HepG2 (cell line): Measurements from ENCODE around the gene FCER1G. TPM values are rescaled to one million over a fixed set of nuclear protein-coding genes. Genes with fewer than 3 reads are reported as not detected.

Source experiments
- ARHGAP35 ChIP-seq: sonication (generic); formaldehyde crosslinking; IDR thresholded peaks from 2 replicates; pipeline ENCODE4 v1.9.0; 2022; ENCODE audit warnings: mild to moderate bottlenecking, inconsistent platforms, moderate library complexity, missing genetic modification reagents, borderline replicate concordance
- MEF2D ChIP-seq: sonication (generic); formaldehyde crosslinking; IDR thresholded peaks from 2 replicates; pipeline ENCODE4 v1.5.1; 2020; ENCODE audit warnings: mild to moderate bottlenecking, missing genetic modification reagents
- RBFOX2 ChIP-seq: fragments of 200-400 bp; formaldehyde crosslinking; IDR thresholded peaks from 2 replicates; pipeline ENCODE4 v1.6.1; 2017; ENCODE audit warnings: low read depth, mild to moderate bottlenecking, low read length
- SP4 ChIP-seq: sonication (generic); formaldehyde crosslinking; IDR thresholded peaks from 2 replicates; pipeline ENCODE4 v1.8.1; 2023; ENCODE audit warnings: mild to moderate bottlenecking, missing genetic modification reagents
- TGIF2 ChIP-seq: IDR thresholded peaks from 2 replicates; pipeline ENCODE4 v1.6.1; 2016; ENCODE audit warnings: control low read depth, missing compliant biosample characterization
- ZNF550 ChIP-seq: sonication (generic); formaldehyde crosslinking; IDR thresholded peaks from 2 replicates; pipeline ENCODE4 v1.4.0; 2020; ENCODE audit warnings: mild to moderate bottlenecking, missing genetic modification reagents, borderline replicate concordance
- polyA plus RNA-seq, 8 experiments: library from polyadenylated mRNA; depleted of rRNA in 3 of 8; stranded (reverse) in 7 of 8; unstranded in 1 of 8; fragments of >200 nt; fragmentation: Illumina TruSeq in 4 of 8; extraction: Trizol in 4 of 8; gene quantifications; 2 replicates each; pipeline versions ENCODE4 v1.2.1 to v1.2.3, GENCODE V29; 2011 to 2016; ENCODE audit warnings: low read depth in 4 of 8, missing spikeins in 1 of 8, mixed read lengths in 1 of 8; ENCODE audit not compliant: insufficient read depth in 1 of 8
- total RNA-seq, 5 experiments: library from RNA; depleted of rRNA; stranded (reverse); fragments of >200 nt; fragmentation: Illumina TruSeq; extraction: Trizol; gene quantifications; 2 replicates each; pipeline ENCODE4 v1.2.3, GENCODE V29; 2016; ENCODE audit warnings: low read depth in 1 of 5
- TF ChIP-seq, protein P1 (sequence below): sonication (generic); formaldehyde crosslinking; IDR thresholded peaks from 2 replicates; pipeline ENCODE4 v1.8.0; 2022; ENCODE audit warnings: mild to moderate bottlenecking, missing genetic modification reagents, moderate library complexity
- TF ChIP-seq, protein P2 (sequence below): sonication (generic); formaldehyde crosslinking; IDR thresholded peaks from 2 replicates; pipeline ENCODE4 v1.4.0; 2020; ENCODE audit warnings: missing genetic modification reagents; ENCODE audit errors: not compliant biosample characterization
- TF ChIP-seq, protein P3 (sequence below): sonication (generic); formaldehyde crosslinking; IDR thresholded peaks from 2 replicates; pipeline ENCODE4 v1.4.0; 2020; ENCODE audit warnings: mild to moderate bottlenecking, missing genetic modification reagents
- TF ChIP-seq, protein P4 (sequence below): sonication (generic); formaldehyde crosslinking; IDR thresholded peaks from 2 replicates; pipeline ENCODE4 v1.4.0; 2020; ENCODE audit warnings: missing genetic modification reagents
- TF ChIP-seq, protein P5 (sequence below): sonication (generic); formaldehyde crosslinking; IDR thresholded peaks from 2 replicates; pipeline ENCODE4 v1.9.0; 2021; ENCODE audit warnings: missing genetic modification reagents, borderline replicate concordance
- TF ChIP-seq, protein P6 (sequence below): sonication (generic); formaldehyde crosslinking; IDR thresholded peaks from 2 replicates; pipeline ENCODE4 v1.9.0; 2021; ENCODE audit warnings: missing genetic modification reagents, mild to moderate bottlenecking, borderline replicate concordance

Gene FCER1G
- total and polyA plus RNA-seq, 2 of the 13 experiments (the other 11 are each of a cell fraction or from before 2014, with no cell fraction given), result 1.3 to 6.4 TPM

DNA sequence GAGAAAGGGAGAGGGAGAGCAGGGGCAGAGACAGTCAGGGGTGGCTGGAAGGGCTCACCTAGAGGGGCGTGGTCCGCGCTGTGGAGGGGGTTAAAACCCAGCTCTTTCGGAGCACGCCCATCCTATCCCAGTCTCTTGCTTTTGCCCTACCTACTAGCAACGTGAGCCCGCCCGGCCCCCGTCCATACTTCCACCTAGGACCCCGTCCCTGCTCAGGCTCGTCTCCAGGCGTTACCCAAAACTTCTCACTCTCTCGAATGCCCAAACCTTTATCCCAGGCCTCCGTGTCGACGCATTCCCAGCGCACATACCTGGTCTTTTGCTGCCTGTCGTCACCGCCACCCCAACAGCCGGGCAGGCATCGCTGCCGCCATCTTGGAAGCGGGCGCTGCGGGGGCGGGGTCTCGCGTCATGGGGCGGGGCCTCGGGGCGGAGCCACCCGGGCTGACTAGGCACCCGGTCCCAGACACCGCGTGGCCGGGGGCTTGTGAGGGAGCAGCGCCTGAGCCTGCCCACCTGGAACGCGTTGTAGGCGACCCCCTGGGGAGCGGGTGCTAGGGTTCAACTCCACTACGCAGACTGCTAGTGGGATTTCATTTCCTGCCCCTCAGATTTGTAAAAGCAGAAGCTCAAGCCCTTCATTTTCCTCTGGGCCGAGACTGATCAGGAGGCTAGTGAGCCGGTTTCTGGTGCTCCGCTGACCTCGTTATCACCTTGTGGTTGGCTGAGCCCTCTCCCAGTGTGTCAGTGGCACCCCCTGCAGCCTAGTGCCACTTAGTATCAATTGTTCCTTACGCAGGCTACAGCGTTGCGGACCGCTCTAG is 37.8 kb upstream of the FCER1G start, which contains the start of gene B4GALT3 (continued):
- TF ChIP-seq, protein P1, sequence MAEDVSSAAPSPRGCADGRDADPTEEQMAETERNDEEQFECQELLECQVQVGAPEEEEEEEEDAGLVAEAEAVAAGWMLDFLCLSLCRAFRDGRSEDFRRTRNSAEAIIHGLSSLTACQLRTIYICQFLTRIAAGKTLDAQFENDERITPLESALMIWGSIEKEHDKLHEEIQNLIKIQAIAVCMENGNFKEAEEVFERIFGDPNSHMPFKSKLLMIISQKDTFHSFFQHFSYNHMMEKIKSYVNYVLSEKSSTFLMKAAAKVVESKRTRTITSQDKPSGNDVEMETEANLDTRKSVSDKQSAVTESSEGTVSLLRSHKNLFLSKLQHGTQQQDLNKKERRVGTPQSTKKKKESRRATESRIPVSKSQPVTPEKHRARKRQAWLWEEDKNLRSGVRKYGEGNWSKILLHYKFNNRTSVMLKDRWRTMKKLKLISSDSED, result no peak
- TF ChIP-seq ARHGAP35 (CRISPR knock-in tag) (no peak; the same call in 1 of the 2 replicates), MEF2D (0 out of 2 replicates have a peak, but pooled peaks have one; percentile 50), TGIF2 (CRISPR knock-in tag) (peak; percentile 86; the same call in 1 of the 2 replicates), ZNF550 (CRISPR knock-in tag) (0 out of 2 replicates have a peak, but pooled peaks have one; percentile 16), RBFOX2 (peak; percentile 86), SP4 (CRISPR knock-in tag) (peak; percentile 95)
- TF ChIP-seq, protein P2, sequence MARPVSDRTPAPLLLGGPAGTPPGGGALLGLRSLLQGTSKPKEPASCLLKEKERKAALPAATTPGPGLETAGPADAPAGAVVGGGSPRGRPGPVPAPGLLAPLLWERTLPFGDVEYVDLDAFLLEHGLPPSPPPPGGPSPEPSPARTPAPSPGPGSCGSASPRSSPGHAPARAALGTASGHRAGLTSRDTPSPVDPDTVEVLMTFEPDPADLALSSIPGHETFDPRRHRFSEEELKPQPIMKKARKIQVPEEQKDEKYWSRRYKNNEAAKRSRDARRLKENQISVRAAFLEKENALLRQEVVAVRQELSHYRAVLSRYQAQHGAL (CRISPR knock-in tag), result no peak
- TF ChIP-seq, protein P3, sequence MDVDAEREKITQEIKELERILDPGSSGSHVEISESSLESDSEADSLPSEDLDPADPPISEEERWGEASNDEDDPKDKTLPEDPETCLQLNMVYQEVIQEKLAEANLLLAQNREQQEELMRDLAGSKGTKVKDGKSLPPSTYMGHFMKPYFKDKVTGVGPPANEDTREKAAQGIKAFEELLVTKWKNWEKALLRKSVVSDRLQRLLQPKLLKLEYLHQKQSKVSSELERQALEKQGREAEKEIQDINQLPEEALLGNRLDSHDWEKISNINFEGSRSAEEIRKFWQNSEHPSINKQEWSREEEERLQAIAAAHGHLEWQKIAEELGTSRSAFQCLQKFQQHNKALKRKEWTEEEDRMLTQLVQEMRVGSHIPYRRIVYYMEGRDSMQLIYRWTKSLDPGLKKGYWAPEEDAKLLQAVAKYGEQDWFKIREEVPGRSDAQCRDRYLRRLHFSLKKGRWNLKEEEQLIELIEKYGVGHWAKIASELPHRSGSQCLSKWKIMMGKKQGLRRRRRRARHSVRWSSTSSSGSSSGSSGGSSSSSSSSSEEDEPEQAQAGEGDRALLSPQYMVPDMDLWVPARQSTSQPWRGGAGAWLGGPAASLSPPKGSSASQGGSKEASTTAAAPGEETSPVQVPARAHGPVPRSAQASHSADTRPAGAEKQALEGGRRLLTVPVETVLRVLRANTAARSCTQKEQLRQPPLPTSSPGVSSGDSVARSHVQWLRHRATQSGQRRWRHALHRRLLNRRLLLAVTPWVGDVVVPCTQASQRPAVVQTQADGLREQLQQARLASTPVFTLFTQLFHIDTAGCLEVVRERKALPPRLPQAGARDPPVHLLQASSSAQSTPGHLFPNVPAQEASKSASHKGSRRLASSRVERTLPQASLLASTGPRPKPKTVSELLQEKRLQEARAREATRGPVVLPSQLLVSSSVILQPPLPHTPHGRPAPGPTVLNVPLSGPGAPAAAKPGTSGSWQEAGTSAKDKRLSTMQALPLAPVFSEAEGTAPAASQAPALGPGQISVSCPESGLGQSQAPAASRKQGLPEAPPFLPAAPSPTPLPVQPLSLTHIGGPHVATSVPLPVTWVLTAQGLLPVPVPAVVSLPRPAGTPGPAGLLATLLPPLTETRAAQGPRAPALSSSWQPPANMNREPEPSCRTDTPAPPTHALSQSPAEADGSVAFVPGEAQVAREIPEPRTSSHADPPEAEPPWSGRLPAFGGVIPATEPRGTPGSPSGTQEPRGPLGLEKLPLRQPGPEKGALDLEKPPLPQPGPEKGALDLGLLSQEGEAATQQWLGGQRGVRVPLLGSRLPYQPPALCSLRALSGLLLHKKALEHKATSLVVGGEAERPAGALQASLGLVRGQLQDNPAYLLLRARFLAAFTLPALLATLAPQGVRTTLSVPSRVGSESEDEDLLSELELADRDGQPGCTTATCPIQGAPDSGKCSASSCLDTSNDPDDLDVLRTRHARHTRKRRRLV (CRISPR knock-in tag), result peak; percentile 85; the same call in 1 of the 2 replicates
- TF ChIP-seq, protein P4, sequence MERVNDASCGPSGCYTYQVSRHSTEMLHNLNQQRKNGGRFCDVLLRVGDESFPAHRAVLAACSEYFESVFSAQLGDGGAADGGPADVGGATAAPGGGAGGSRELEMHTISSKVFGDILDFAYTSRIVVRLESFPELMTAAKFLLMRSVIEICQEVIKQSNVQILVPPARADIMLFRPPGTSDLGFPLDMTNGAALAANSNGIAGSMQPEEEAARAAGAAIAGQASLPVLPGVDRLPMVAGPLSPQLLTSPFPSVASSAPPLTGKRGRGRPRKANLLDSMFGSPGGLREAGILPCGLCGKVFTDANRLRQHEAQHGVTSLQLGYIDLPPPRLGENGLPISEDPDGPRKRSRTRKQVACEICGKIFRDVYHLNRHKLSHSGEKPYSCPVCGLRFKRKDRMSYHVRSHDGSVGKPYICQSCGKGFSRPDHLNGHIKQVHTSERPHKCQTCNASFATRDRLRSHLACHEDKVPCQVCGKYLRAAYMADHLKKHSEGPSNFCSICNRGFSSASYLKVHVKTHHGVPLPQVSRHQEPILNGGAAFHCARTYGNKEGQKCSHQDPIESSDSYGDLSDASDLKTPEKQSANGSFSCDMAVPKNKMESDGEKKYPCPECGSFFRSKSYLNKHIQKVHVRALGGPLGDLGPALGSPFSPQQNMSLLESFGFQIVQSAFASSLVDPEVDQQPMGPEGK (CRISPR knock-in tag), result peak; percentile 66
- TF ChIP-seq, protein P5, sequence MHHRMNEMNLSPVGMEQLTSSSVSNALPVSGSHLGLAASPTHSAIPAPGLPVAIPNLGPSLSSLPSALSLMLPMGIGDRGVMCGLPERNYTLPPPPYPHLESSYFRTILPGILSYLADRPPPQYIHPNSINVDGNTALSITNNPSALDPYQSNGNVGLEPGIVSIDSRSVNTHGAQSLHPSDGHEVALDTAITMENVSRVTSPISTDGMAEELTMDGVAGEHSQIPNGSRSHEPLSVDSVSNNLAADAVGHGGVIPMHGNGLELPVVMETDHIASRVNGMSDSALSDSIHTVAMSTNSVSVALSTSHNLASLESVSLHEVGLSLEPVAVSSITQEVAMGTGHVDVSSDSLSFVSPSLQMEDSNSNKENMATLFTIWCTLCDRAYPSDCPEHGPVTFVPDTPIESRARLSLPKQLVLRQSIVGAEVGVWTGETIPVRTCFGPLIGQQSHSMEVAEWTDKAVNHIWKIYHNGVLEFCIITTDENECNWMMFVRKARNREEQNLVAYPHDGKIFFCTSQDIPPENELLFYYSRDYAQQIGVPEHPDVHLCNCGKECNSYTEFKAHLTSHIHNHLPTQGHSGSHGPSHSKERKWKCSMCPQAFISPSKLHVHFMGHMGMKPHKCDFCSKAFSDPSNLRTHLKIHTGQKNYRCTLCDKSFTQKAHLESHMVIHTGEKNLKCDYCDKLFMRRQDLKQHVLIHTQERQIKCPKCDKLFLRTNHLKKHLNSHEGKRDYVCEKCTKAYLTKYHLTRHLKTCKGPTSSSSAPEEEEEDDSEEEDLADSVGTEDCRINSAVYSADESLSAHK (CRISPR knock-in tag), result no peak
- TF ChIP-seq, protein P6, sequence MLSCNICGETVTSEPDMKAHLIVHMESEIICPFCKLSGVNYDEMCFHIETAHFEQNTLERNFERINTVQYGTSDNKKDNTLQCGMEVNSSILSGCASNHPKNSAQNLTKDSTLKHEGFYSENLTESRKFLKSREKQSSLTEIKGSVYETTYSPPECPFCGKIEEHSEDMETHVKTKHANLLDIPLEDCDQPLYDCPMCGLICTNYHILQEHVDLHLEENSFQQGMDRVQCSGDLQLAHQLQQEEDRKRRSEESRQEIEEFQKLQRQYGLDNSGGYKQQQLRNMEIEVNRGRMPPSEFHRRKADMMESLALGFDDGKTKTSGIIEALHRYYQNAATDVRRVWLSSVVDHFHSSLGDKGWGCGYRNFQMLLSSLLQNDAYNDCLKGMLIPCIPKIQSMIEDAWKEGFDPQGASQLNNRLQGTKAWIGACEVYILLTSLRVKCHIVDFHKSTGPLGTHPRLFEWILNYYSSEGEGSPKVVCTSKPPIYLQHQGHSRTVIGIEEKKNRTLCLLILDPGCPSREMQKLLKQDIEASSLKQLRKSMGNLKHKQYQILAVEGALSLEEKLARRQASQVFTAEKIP, result no peak
